ENCODE measurements around the gene IPO13. TPM values are rescaled to one million over a fixed set of nuclear protein-coding genes. Genes with fewer than 3 reads are reported as not detected.

The IPO13 gene
- polyA plus RNA-seq, 1 donor: 26.1 TPM

DNA sequence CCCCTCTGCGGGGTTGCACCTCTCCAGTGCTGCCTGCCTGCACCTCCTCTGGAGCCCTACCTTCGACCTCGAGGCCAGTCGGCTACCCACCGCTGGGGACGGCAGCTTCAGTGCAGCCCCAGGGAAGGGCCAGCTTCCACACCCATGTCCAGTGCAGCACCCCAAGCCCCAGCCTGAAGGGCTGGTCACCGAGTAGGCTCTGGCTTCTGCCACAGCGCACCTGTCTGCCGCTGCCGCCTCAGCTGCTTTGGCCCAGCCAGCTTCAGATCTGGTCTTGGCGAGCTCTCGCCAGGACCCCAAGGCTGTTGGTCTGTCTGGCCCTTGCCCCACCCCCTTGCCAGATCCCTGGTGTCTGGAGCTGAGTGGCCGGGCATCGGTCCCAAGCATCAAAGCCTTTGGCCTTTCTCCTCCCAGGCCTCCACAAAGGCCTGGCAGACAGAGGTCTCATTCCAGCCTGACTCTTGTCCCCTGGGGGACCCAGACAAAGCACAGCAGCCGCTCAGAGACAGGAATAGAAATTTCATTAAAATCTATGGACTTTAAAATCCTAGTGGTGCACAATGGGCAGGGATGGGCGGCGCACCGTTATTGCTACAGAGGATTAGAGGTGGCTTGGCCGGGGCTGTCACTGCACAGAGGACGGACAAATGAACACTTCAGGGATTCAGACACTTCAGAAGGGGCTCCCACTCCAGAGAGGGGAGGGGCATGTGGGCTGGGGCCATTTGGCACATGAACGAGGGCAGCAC, 49.4 kb downstream of the IPO13 start:
- WGBS (ENCODE audit: insufficient coverage, low lambda C conversion rate): 65% methylated on average over 4 of the region's 21 CpGs
- no peak for DNase-seq
- no peak overlapping the region for H3K4me3 ChIP-seq (ENCODE audit: low read length)
- H3K27me3 ChIP-seq (ENCODE audit: control insufficient read depth, insufficient read depth, low read length): no peaks in the 10 kb centered on the region
- H3K27ac ChIP-seq (ENCODE audit: low read length): peak overlapping the region; percentile 62
- peaks cover 40% of the 10 kb centered on the region for H3K4me1 ChIP-seq (ENCODE audit: control insufficient read depth, insufficient read depth, low read length)
- H3K36me3 ChIP-seq (ENCODE audit: control insufficient read depth, insufficient read depth, low read length): no peaks in the 10 kb centered on the region
- H3K9me3 ChIP-seq (ENCODE audit: control insufficient read depth, low read depth, low read length): no peaks in the 10 kb centered on the region

DNA sequence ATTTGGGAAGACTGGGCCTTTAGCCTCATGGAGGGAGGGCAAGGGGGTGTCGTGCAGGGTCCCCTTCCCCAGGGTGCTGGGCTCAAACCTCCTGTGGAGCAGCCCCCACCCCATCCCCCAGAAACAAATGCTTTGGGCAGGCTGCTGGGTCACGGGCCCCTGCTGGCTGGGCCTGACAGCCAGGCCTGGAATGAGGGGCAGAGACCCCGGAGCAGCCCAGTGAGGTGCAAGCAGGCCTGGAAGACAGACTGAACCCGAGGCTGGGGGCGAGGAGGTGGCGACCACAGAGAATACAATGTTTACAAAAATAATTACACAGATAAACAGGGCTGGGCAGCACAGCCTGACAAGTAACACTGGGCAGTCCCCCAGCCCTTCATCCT, 50.0 kb downstream of the IPO13 start:
- Histone ChIP-seq H3K4me1 (ENCODE audit: control insufficient read depth, insufficient read depth, low read length) (peaks cover 38% of the 10 kb centered on the region), H3K27me3 (ENCODE audit: control insufficient read depth, insufficient read depth, low read length) (no peaks in the 10 kb centered on the region), H3K4me3 (ENCODE audit: low read length) (no peak overlapping the region), H3K9me3 (ENCODE audit: control insufficient read depth, low read depth, low read length) (no peaks in the 10 kb centered on the region), H3K36me3 (ENCODE audit: control insufficient read depth, insufficient read depth, low read length) (no peaks in the 10 kb centered on the region), H3K27ac (ENCODE audit: low read length) (peak overlapping the region; percentile 62)
- WGBS (ENCODE audit: insufficient coverage, low lambda C conversion rate): no CpG with 5 or more reads among the region's 6 CpGs
- no peak for DNase-seq

DNA sequence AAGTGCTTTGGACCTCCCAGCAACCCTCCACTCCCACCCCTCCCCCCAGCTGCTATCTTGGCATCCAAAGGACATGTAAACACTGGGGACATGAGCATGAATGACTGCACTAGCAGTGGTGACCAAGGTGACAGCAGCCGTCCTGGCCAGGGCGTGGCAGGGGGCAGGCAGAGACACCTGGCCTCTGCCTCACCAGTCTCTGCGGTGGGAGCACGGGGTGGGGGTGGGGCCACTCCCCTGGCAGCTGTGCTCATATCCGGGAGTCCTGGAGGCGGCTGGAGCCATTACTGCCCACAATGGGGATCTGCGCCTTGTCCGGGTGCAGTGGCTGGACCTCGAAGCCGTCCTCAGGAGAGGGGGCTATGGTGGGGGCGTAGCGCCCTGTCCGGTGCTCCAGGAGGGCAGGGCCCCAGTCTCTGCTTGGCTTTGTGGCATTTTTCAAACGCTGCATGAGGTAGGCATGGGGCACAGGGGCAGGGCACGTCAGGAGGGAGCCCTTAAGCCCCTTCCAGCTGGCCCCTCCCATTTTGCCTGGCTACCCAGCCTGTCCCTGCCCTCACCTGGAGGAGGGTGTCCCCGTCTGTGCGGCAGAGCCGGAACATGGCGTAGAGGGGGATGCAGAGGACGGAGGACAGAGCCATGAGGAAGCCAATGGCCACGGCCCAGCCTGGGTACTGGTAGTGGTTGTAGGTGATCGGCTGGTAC, 50.7 kb downstream of the IPO13 start:
- peaks cover 34% of the 10 kb centered on the region for H3K4me1 ChIP-seq (ENCODE audit: control insufficient read depth, insufficient read depth, low read length)
- no peaks in the 10 kb centered on the region for H3K36me3 ChIP-seq (ENCODE audit: control insufficient read depth, insufficient read depth, low read length)
- peak overlapping the region; percentile 62 for H3K27ac ChIP-seq (ENCODE audit: low read length)
- DNase-seq: peak; percentile 69 to 76
- no peaks in the 10 kb centered on the region for H3K9me3 ChIP-seq (ENCODE audit: control insufficient read depth, low read depth, low read length)
- no peaks in the 10 kb centered on the region for H3K27me3 ChIP-seq (ENCODE audit: control insufficient read depth, insufficient read depth, low read length)
- H3K4me3 ChIP-seq (ENCODE audit: low read length): peak overlapping the region; percentile 33
- no CpG with 5 or more reads among the region's 22 CpGs for WGBS (ENCODE audit: insufficient coverage, low lambda C conversion rate)

DNA sequence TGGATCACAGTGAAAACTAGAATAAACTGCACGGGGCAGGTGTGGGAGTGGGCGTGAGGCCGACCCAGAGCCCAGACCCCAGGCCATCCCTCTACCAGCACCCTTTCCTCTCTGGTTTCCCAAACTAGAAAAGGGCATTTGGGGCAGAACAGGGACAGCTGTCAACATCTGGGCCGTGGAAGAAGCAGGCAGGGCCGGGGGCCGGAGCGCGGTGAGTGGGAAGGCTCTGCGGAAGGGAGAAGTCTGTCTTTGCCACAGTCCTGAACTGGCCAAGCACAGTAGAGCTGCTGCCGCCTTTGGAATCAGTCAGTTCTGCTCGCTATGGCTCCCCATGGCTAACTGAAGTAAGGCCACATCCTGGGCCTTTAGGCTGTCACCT, 51.2 kb downstream of the IPO13 start:
- WGBS (ENCODE audit: insufficient coverage, low lambda C conversion rate): no CpG with 5 or more reads among the region's 11 CpGs
- Histone ChIP-seq H3K4me3 (ENCODE audit: low read length) (peak overlapping the region; percentile 33), H3K27ac (ENCODE audit: low read length) (peak overlapping the region; percentile 62), H3K9me3 (ENCODE audit: control insufficient read depth, low read depth, low read length) (no peaks in the 10 kb centered on the region), H3K4me1 (ENCODE audit: control insufficient read depth, insufficient read depth, low read length) (peaks cover 30% of the 10 kb centered on the region), H3K36me3 (ENCODE audit: control insufficient read depth, insufficient read depth, low read length) (no peaks in the 10 kb centered on the region), H3K27me3 (ENCODE audit: control insufficient read depth, insufficient read depth, low read length) (no peaks in the 10 kb centered on the region)
- DNase-seq: no peak

DNA sequence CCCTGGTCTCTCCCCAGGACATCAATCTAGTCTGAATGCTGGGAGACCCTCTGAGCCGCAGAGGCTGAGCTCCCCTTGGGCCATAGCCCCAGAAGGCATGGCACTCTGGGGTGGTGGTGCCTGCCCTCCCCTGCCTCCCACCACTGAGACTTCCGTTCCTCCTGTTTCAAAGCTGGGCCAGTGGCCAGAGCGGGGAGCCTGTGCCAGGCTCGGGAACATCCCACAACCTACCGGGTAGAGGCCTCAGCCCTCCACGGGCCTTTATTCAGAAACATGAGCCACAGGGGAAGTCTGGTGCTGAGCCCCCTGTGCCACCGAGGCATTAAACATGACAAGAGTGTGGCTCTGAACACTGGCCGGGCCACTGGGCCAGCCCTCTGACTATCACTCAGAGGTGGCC, 52.7 kb downstream of the IPO13 start:
- H3K27me3 ChIP-seq (ENCODE audit: control insufficient read depth, insufficient read depth, low read length): no peaks in the 10 kb centered on the region
- H3K9me3 ChIP-seq (ENCODE audit: control insufficient read depth, low read depth, low read length): no peaks in the 10 kb centered on the region
- DNase-seq: no peak
- peaks cover 30% of the 10 kb centered on the region for H3K4me1 ChIP-seq (ENCODE audit: control insufficient read depth, insufficient read depth, low read length)
- H3K27ac ChIP-seq (ENCODE audit: low read length): no peak overlapping the region
- no peak overlapping the region for H3K4me3 ChIP-seq (ENCODE audit: low read length)
- H3K36me3 ChIP-seq (ENCODE audit: control insufficient read depth, insufficient read depth, low read length): no peaks in the 10 kb centered on the region
- WGBS (ENCODE audit: insufficient coverage, low lambda C conversion rate): no CpG with 5 or more reads among the region's 8 CpGs

DNA sequence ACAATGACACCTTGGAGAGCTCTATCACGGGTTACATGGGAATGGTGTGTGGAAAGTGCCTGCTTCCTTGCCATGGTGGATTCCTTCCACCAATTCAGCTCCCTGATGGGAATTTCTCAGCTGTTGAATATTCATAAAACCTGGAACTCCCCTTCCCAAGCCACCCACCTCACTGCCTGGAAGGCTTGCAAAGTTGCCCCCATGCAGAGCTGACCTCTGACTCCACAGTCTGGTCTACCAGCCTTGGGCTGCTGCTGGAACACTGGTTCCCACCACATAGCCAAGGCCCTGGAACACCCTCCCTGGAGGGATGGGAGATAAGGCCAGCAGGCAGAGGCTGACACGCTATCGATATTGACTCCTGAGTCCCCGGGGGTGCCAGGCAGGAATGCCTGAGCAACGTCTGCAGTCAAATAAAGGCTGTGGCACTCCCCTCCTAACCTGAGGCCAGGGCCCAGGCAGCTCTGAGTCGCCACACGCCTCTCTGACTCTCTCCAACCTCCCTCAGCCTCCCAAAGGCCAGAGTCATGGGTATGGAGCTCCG, 53.4 kb downstream of the IPO13 start:
- WGBS (ENCODE audit: insufficient coverage, low lambda C conversion rate): 100% methylated on average over 1 of the region's 8 CpGs
- H3K9me3 ChIP-seq (ENCODE audit: control insufficient read depth, low read depth, low read length): no peaks in the 10 kb centered on the region
- no peak overlapping the region for H3K27ac ChIP-seq (ENCODE audit: low read length)
- H3K36me3 ChIP-seq (ENCODE audit: control insufficient read depth, insufficient read depth, low read length): no peaks in the 10 kb centered on the region
- no peak overlapping the region for H3K4me3 ChIP-seq (ENCODE audit: low read length)
- H3K27me3 ChIP-seq (ENCODE audit: control insufficient read depth, insufficient read depth, low read length): no peaks in the 10 kb centered on the region
- H3K4me1 ChIP-seq (ENCODE audit: control insufficient read depth, insufficient read depth, low read length): peaks cover 24% of the 10 kb centered on the region
- no peak for DNase-seq

DNA sequence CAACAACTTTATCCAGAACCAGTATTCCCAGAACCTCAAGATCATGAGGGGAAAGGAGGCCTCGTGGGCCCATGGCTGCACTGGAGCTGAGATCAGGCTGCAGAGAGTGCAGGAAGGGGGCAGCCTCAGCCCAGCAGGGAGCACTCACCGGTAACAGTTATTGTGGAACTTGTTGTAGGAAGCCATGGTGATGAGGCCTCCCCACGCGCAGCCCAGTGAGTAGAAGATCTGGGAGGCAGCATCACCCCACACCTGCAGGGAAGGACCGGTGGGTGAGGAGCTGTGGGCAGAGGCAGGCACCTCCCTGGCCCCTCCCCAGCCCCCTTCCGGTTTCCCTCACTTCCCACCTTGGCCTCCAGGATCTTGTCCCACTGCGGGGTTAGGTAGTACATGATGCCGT, 55.4 kb downstream of the IPO13 start:
- no peak overlapping the region for H3K27ac ChIP-seq (ENCODE audit: low read length)
- no peak overlapping the region for H3K4me3 ChIP-seq (ENCODE audit: low read length)
- peaks cover 13% of the 10 kb centered on the region for H3K4me1 ChIP-seq (ENCODE audit: control insufficient read depth, insufficient read depth, low read length)
- WGBS (ENCODE audit: insufficient coverage, low lambda C conversion rate): no CpG with 5 or more reads among the region's 8 CpGs
- no peaks in the 10 kb centered on the region for H3K36me3 ChIP-seq (ENCODE audit: control insufficient read depth, insufficient read depth, low read length)
- DNase-seq: no peak
- no peaks in the 10 kb centered on the region for H3K9me3 ChIP-seq (ENCODE audit: control insufficient read depth, low read depth, low read length)
- H3K27me3 ChIP-seq (ENCODE audit: control insufficient read depth, insufficient read depth, low read length): no peaks in the 10 kb centered on the region

DNA sequence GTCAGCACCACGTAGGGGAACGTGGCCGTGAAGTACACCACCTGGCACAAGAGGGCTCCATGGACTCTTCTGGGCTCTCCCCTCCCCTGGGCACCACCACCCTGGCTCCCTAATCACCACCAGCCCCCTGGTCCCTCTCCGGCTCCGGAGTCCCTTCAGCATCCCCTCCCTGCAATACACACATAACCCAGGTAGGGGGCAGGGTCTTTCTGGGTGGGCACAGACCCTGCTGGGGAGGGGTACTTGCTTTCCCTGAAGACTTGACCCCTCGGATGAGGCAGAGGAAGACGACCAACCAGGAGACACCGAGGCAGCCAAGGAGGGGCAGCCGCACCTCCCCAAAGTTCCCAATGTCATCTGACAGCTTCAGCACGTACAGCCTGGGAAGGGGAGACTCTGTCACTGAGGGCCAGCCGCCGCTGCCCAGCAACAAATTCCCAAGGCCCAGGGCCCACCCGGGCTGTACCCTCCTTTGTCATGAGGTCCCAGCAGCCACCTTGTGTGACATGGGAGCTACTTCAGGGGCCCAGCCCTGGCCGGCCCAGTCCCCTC, 55.9 kb downstream of the IPO13 start:
- no peak for DNase-seq
- Histone ChIP-seq H3K4me1 (ENCODE audit: control insufficient read depth, insufficient read depth, low read length) (peaks cover 8% of the 10 kb centered on the region), H3K4me3 (ENCODE audit: low read length) (no peak overlapping the region), H3K9me3 (ENCODE audit: control insufficient read depth, low read depth, low read length) (no peaks in the 10 kb centered on the region), H3K27ac (ENCODE audit: low read length) (no peak overlapping the region), H3K36me3 (ENCODE audit: control insufficient read depth, insufficient read depth, low read length) (no peaks in the 10 kb centered on the region), H3K27me3 (ENCODE audit: control insufficient read depth, insufficient read depth, low read length) (no peaks in the 10 kb centered on the region)
- no CpG with 5 or more reads among the region's 14 CpGs for WGBS (ENCODE audit: insufficient coverage, low lambda C conversion rate)

DNA sequence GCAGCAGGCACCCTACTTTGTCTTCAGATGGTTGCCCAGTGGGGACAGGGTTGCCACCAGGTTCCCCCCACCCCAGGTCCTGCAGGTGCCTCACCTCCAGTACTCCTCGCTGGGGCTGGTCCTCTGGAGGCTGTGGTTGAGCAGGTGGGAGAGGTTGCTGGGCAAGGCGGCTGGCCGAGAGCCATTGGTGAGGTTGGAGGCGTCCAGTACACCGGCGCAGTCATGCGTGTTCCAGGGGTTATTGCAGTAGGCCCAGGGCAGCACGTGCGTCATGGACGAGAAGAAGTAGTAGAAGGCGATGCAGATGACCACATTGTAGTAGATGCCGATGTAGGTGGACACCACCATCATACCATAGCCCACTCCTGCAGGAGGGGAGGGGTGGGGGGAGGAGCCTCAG, 61.5 kb downstream of the IPO13 start:
- Histone ChIP-seq H3K4me3 (ENCODE audit: low read length) (no peak overlapping the region), H3K9me3 (ENCODE audit: control insufficient read depth, low read depth, low read length) (peaks cover 3% of the 10 kb centered on the region), H3K36me3 (ENCODE audit: control insufficient read depth, insufficient read depth, low read length) (no peaks in the 10 kb centered on the region), H3K27me3 (ENCODE audit: control insufficient read depth, insufficient read depth, low read length) (no peaks in the 10 kb centered on the region), H3K4me1 (ENCODE audit: control insufficient read depth, insufficient read depth, low read length) (peaks cover 7% of the 10 kb centered on the region), H3K27ac (ENCODE audit: low read length) (no peak overlapping the region)
- no peak for DNase-seq
- no CpG with 5 or more reads among the region's 12 CpGs for WGBS (ENCODE audit: insufficient coverage, low lambda C conversion rate)

DNA sequence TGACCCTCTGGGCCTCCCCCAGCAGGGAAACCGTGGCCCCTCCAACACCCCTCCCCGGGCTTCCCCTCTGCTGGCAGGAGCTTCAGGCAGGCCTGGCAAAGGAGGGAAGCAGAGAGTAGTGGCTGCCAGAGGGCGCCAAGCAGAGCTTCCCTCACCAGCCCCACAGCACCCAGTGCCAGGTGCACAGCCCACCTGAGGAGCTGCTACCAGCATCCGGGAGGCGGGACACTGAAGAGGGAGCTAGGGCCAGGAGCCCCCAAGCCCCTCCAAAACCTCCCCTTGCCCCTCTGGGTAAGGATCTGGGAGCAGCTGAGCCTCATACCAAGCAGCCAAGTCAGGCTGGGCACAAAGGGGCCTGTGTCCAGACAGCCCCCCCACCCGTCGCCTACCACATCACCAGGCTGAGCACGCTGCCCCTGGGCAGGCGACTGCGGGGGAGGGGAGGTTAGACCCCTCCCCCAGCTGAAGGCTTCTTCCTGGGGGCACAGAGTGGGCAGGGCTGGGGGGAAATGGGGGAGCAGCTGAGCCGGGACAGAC, 64.3 kb downstream of the IPO13 start:
- Histone ChIP-seq H3K27ac (ENCODE audit: low read length) (no peak overlapping the region), H3K4me3 (ENCODE audit: low read length) (no peak overlapping the region), H3K27me3 (ENCODE audit: control insufficient read depth, insufficient read depth, low read length) (no peaks in the 10 kb centered on the region), H3K4me1 (ENCODE audit: control insufficient read depth, insufficient read depth, low read length) (peaks cover 11% of the 10 kb centered on the region), H3K9me3 (ENCODE audit: control insufficient read depth, low read depth, low read length) (peaks cover 3% of the 10 kb centered on the region), H3K36me3 (ENCODE audit: control insufficient read depth, insufficient read depth, low read length) (no peaks in the 10 kb centered on the region)
- no CpG with 5 or more reads among the region's 11 CpGs for WGBS (ENCODE audit: insufficient coverage, low lambda C conversion rate)
- DNase-seq: no peak

All from large intestine (tissue), 3 donors.